ENCODE measurements around the gene KCNJ12.

KCNJ12 gene

GRCh38 chr17:21379080-21379711 is 3.0 kb downstream of the KCNJ12 start:
- TF ChIP-seq TCF12 (IDR thresholded peaks at IDR 0.05; ENCODE audit: low read depth) (peak; percentile 32), NFIC (IDR thresholded peaks at IDR 0.05) (peak; percentile 33; the same call in 1 of the 2 replicates), YY1 (IDR thresholded peaks at IDR 0.05; ENCODE audit: low read depth) (no peak)

DNA sequence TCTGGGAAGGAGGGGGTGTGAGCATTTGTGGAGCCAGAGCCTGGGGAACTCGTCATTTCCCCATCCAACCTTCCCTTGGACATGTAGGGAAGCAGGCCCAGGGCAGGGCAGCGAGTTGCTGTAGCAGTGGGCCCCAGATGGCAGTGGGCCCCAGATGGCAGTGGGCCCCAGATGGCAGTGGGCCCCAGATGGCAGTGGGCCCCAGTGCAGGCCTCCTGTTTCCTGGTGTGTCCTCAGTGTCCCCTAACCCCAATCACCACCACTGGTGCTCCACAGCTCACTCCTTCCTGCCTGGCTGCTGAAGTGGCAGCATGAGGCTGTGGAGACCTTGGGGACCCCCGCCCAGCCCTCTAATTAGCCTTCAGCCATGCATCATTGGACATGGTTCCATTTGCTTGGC is 4.5 kb downstream of the KCNJ12 start:
- TF ChIP-seq RAD21 (IDR thresholded peaks at IDR 0.05; ENCODE audit: low read depth) (no peak), CREB1 (IDR thresholded peaks at IDR 0.05; ENCODE audit: low read depth) (no peak), FOXM1 (IDR thresholded peaks at IDR 0.05; ENCODE audit: borderline replicate concordance, low read depth) (no peak), TAF1 (IDR thresholded peaks at IDR 0.05; ENCODE audit: low read depth) (no peak), NFIC (IDR thresholded peaks at IDR 0.05) (no peak), ZBTB7A (IDR thresholded peaks at IDR 0.05; ENCODE audit: low read depth) (no peak)
- TF ChIP-seq, protein P1, sequence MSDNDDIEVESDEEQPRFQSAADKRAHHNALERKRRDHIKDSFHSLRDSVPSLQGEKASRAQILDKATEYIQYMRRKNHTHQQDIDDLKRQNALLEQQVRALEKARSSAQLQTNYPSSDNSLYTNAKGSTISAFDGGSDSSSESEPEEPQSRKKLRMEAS (IDR thresholded peaks at IDR 0.05): no peak

GRCh38 chr17:21381076-21381706 is 5.0 kb downstream of the KCNJ12 start:
- TF ChIP-seq TCF12 (IDR thresholded peaks at IDR 0.05; ENCODE audit: low read depth): peak; percentile 40; the same call in 1 of the 2 replicates
- TF ChIP-seq, protein P1 (IDR thresholded peaks at IDR 0.05): no peak

- TF ChIP-seq TCF12 (IDR thresholded peaks at IDR 0.05; ENCODE audit: low read depth) (peak; percentile 82), EP300 (IDR thresholded peaks at IDR 0.05; ENCODE audit: borderline replicate concordance) (peak; percentile 52; the same call in 1 of the 2 replicates), TEAD4 (IDR thresholded peaks at IDR 0.05) (no peak)
These were observed 6.7 kb downstream of the KCNJ12 start for GRCh38 chr17:21382560-21383495.

- TF ChIP-seq TEAD4 (IDR thresholded peaks at IDR 0.05) (no peak), EP300 (IDR thresholded peaks at IDR 0.05; ENCODE audit: borderline replicate concordance) (no peak), CREB1 (IDR thresholded peaks at IDR 0.05; ENCODE audit: low read depth) (no peak), EGR1 (IDR thresholded peaks at IDR 0.05) (no peak)
These were observed 9.2 kb downstream of the KCNJ12 start for GRCh38 chr17:21385281-21385845.

DNA sequence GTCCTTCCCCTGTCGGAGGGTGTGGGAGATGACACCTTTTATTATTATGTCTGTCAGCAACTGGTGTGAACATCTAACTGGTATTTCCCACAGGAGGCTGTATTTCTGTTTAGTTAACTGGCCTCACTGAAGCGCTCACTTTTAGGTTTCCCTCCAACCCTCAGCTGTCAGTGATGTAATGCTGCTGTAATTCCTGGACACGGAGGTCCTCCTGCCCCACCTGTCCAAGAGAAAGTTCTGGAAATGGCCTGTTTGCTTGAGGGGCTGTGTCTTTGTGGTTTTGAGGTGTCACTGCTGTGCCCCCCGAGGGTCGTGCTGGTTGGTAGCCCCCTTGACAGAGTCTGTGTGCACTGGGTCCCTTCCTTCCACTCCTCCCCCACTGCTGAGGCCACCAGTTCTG is 11.5 kb downstream of the KCNJ12 start:
- TF ChIP-seq CEBPB (IDR thresholded peaks at IDR 0.05): no peak
- no peak for TF ChIP-seq TCF12 (IDR thresholded peaks at IDR 0.05; ENCODE audit: low read depth)
- no peak for TF ChIP-seq USF1 (IDR thresholded peaks at IDR 0.05)
- no peak for TF ChIP-seq NFIC (IDR thresholded peaks at IDR 0.05)
- no peak for TF ChIP-seq EGR1 (IDR thresholded peaks at IDR 0.05)
- TF ChIP-seq, protein P2, sequence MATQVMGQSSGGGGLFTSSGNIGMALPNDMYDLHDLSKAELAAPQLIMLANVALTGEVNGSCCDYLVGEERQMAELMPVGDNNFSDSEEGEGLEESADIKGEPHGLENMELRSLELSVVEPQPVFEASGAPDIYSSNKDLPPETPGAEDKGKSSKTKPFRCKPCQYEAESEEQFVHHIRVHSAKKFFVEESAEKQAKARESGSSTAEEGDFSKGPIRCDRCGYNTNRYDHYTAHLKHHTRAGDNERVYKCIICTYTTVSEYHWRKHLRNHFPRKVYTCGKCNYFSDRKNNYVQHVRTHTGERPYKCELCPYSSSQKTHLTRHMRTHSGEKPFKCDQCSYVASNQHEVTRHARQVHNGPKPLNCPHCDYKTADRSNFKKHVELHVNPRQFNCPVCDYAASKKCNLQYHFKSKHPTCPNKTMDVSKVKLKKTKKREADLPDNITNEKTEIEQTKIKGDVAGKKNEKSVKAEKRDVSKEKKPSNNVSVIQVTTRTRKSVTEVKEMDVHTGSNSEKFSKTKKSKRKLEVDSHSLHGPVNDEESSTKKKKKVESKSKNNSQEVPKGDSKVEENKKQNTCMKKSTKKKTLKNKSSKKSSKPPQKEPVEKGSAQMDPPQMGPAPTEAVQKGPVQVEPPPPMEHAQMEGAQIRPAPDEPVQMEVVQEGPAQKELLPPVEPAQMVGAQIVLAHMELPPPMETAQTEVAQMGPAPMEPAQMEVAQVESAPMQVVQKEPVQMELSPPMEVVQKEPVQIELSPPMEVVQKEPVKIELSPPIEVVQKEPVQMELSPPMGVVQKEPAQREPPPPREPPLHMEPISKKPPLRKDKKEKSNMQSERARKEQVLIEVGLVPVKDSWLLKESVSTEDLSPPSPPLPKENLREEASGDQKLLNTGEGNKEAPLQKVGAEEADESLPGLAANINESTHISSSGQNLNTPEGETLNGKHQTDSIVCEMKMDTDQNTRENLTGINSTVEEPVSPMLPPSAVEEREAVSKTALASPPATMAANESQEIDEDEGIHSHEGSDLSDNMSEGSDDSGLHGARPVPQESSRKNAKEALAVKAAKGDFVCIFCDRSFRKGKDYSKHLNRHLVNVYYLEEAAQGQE (IDR thresholded peaks at IDR 0.05; ENCODE audit: low read depth): no peak
- no peak for TF ChIP-seq CREB1 (IDR thresholded peaks at IDR 0.05; ENCODE audit: low read depth)
- no peak for TF ChIP-seq YY1 (IDR thresholded peaks at IDR 0.05; ENCODE audit: low read depth)

DNA sequence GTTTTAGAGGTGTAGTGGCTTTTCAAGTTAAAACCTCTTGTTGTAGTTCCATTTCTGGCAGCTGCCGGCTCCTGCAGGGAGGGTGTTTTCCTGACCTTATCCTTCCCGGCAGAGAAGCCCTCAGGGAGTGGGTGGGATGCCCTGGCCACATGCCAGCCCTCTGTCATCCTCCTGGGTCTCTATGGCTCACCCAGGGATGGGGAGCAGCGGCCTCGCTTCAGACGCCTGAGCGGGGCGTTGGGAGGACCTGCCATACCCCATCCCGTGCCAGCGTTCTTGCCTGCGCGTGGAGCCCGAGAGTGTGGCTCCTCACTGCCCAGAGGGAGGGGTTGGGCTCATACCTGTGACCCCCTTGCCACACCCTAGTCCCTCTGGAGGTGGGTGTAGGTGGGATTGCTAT is 11.9 kb downstream of the KCNJ12 start:
- no peak for TF ChIP-seq FOXM1 (IDR thresholded peaks at IDR 0.05; ENCODE audit: borderline replicate concordance, low read depth)
- no peak for TF ChIP-seq RAD21 (IDR thresholded peaks at IDR 0.05; ENCODE audit: low read depth)
- TF ChIP-seq, protein P1 (IDR thresholded peaks at IDR 0.05): no peak
- TF ChIP-seq, protein P2 (IDR thresholded peaks at IDR 0.05; ENCODE audit: low read depth): no peak
- no peak for TF ChIP-seq TEAD4 (IDR thresholded peaks at IDR 0.05)
- TF ChIP-seq NFIC (IDR thresholded peaks at IDR 0.05): no peak
- TF ChIP-seq YY1 (IDR thresholded peaks at IDR 0.05; ENCODE audit: low read depth): no peak
- TF ChIP-seq CEBPB (IDR thresholded peaks at IDR 0.05): no peak
- TF ChIP-seq USF1 (IDR thresholded peaks at IDR 0.05): no peak
- no peak for TF ChIP-seq EGR1 (IDR thresholded peaks at IDR 0.05)
- TF ChIP-seq EP300 (IDR thresholded peaks at IDR 0.05; ENCODE audit: borderline replicate concordance): no peak
- no peak for TF ChIP-seq CREB1 (IDR thresholded peaks at IDR 0.05; ENCODE audit: low read depth)
- no peak for TF ChIP-seq TCF12 (IDR thresholded peaks at IDR 0.05; ENCODE audit: low read depth)
- no peak for TF ChIP-seq TAF1 (IDR thresholded peaks at IDR 0.05; ENCODE audit: low read depth)
- TF ChIP-seq ZBTB7A (IDR thresholded peaks at IDR 0.05; ENCODE audit: low read depth): no peak

All from Ishikawa (cell line).